Upper lobe of left lung (tissue), 6 donors: Measurements from ENCODE around the gene TFAP2A. TPM values are rescaled to one million over a fixed set of nuclear protein-coding genes. Genes with fewer than 3 reads are reported as not detected.

ENCODE experiments used
- ATAC-seq, 2 donors: fragments of 200-7000 bp; cut with Tn5 transposase; one replicate each; pipeline ENCODE4 v1.9.1; 2022; ENCODE audit warnings: mild to moderate bottlenecking in 2 of 2, moderate library complexity in 2 of 2; ENCODE audit not compliant: low FRiP score in 2 of 2
- DNase-seq, 2 donors: peaks; one replicate each; pipeline ENCODE4 v3.0.0-alpha.2; 2019 to 2020
- H3K27ac ChIP-seq, 4 donors: fragments of 200-600 bp; sonication (generic); one replicate each; pipeline ENCODE4 v1.5.1; 2016 to 2019
- H3K27me3 ChIP-seq, 4 donors: fragments of 200-600 bp; sonication (generic); one replicate each; pipeline ENCODE4 v1.5.1; 2017 to 2019
- H3K36me3 ChIP-seq, 4 donors: fragments of 200-600 bp; sonication (generic); one replicate each; pipeline ENCODE4 v1.5.1; 2016 to 2019
- H3K4me1 ChIP-seq, 4 donors: fragments of 200-600 bp; sonication (generic); one replicate each; pipeline ENCODE4 v1.5.1; 2018 to 2019
- H3K4me3 ChIP-seq, 4 donors: fragments of 200-600 bp; sonication (generic); one replicate each; pipeline ENCODE4 v1.5.1; 2017 to 2019; ENCODE audit warnings: mild to moderate bottlenecking in 2 of 4, moderate library complexity in 1 of 4
- H3K9me3 ChIP-seq, 4 donors: fragments of 200-600 bp; sonication (generic); one replicate each; pipeline ENCODE4 v1.5.1; 2018 to 2019
- CTCF ChIP-seq, 6 experiments: fragments of 450-650 bp in 4 of 6; fragments of 200-600 bp in 2 of 6; sonication (generic) in 2 of 6; IDR thresholded peaks; one replicate each; pipeline ENCODE4 v1.5.1; 2016 to 2019; ENCODE audit warnings: antibody characterized with exemption in 6 of 6
- EP300 ChIP-seq, 4 donors: sonication (generic); formaldehyde crosslinking; IDR thresholded peaks; one replicate each; pipeline ENCODE4 v1.5.1; 2017; ENCODE audit warnings: antibody characterized with exemption in 4 of 4, control low read depth in 2 of 4
- POLR2A ChIP-seq, 4 donors: fragments of 450-650 bp; IDR thresholded peaks; one replicate each; pipeline ENCODE4 v1.5.1; 2016 to 2017; ENCODE audit warnings: antibody characterized with exemption in 4 of 4, mild to moderate bottlenecking in 2 of 4
- POLR2AphosphoS5 ChIP-seq, 2 donors: sonication (generic); formaldehyde crosslinking; IDR thresholded peaks; one replicate each; pipeline ENCODE4 v1.5.1; 2017; ENCODE audit warnings: antibody characterized with exemption in 2 of 2
- WGBS, 2 donors: methylation state at CpG; one replicate each; pipeline ENCODE4 v1.1.5; 2017 to 2018; 5-methylcytosine and 5-hydroxymethylcytosine counted together
- total RNA-seq, 6 donors: library from RNA; depleted of rRNA in 4 of 6; stranded (reverse); fragments of >200 nt in 4 of 6; gene quantifications; one replicate each; pipeline versions ENCODE4 v1.1.0 to v1.2.1, GENCODE V29; 2016 to 2021
- donor health status: DM: no; HTN: no; CAD: no; lungs with moderate emphysema.
- donor health status: DM: no; HTN: yes; CAD: no; lungs with severe emphysema.

The TFAP2A gene
- 1 to 10 TPM in 4 of 6 donors, under 1 TPM in 1, not detected in 1; 0.69 to 7.8 (median 1.1) TPM for total RNA-seq

GRCh38 chr6:10414756-10415616 is at the start of gene TFAP2A:
Gene TFAP2A (minus strand): TSS chr6:10415074. CDS start chr6:10414991, 83 bp downstream.
- DNase-seq (no peak), ATAC-seq (no peak)
- Histone ChIP-seq H3K27ac (no peak within 1 kb of the TSS), H3K9me3 (no peaks in the 10 kb centered on the region), H3K4me1 (peaks cover 42 to 79% (median 46%) of the 10 kb centered on the region in 4 donors), H3K4me3 (peak within 1 kb of the TSS in 3 of 4 donors; percentile 4 to 82 (median 10)), H3K36me3 (no peaks in the 10 kb centered on the region), H3K27me3 (peaks cover 2 to 91% (median 62%) of the 10 kb centered on the region in 4 donors)
- 8 to 9% methylated on average over 43 to 58 of the region's 58 CpGs for whole genome bisulfite sequencing, 2 donors
- TF ChIP-seq POLR2A (IDR thresholded peaks at IDR 0.05) (no peak), POLR2AphosphoS5 (IDR thresholded peaks at IDR 0.05) (no peak), CTCF (IDR thresholded peaks at IDR 0.05) (no peak), EP300 (IDR thresholded peaks at IDR 0.05) (no peak)

- Histone ChIP-seq H3K27me3 (no peaks in the 10 kb centered on the region), H3K9me3 (no peaks in the 10 kb centered on the region), H3K36me3 (no peaks in the 10 kb centered on the region), H3K4me3 (no peak overlapping the region), H3K4me1 (no peaks in the 10 kb centered on the region), H3K27ac (no peak overlapping the region)
- TF ChIP-seq EP300 (IDR thresholded peaks at IDR 0.05) (no peak), POLR2AphosphoS5 (IDR thresholded peaks at IDR 0.05) (no peak), POLR2A (IDR thresholded peaks at IDR 0.05) (no peak)
- DNase-seq (no peak), ATAC-seq (no peak)
- 57 to 59% methylated on average over 16 of the region's 16 CpGs for WGBS, 2 donors
These were observed 48.9 kb upstream of the TFAP2A start for GRCh38 chr6:10463491-10464481.

- ATAC-seq (no peak), DNase-seq (no peak)
- no peaks in the 10 kb centered on the region for H3K4me1 ChIP-seq
- no peak overlapping the region for H3K27ac ChIP-seq
- TF ChIP-seq POLR2AphosphoS5 (IDR thresholded peaks at IDR 0.05) (no peak), CTCF (IDR thresholded peaks at IDR 0.05) (no peak), POLR2A (IDR thresholded peaks at IDR 0.05) (no peak), EP300 (IDR thresholded peaks at IDR 0.05) (no peak)
- no peak overlapping the region for H3K4me3 ChIP-seq
- 88 to 89% methylated on average over 12 of the region's 12 CpGs for WGBS, 2 donors
- no peaks in the 10 kb centered on the region for H3K9me3 ChIP-seq
- no peaks in the 10 kb centered on the region for H3K36me3 ChIP-seq
- no peaks in the 10 kb centered on the region for H3K27me3 ChIP-seq
These were observed 48.2 kb upstream of the TFAP2A start for GRCh38 chr6:10463040-10463439.

GRCh38 chr6:10461850-10462249 is 47.0 kb upstream of the TFAP2A start:
- TF ChIP-seq POLR2AphosphoS5 (IDR thresholded peaks at IDR 0.05), result no peak
- no peak for TF ChIP-seq POLR2A (IDR thresholded peaks at IDR 0.05)
- TF ChIP-seq EP300 (IDR thresholded peaks at IDR 0.05), result no peak
- no peak for TF ChIP-seq CTCF (IDR thresholded peaks at IDR 0.05)

GRCh38 chr6:10460096-10460495 is 45.2 kb upstream of the TFAP2A start:
- 62 to 63% methylated on average over 5 of the region's 5 CpGs for WGBS, 2 donors
- no peak for DNase-seq
- no peaks in the 10 kb centered on the region for H3K27me3 ChIP-seq
- H3K36me3 ChIP-seq, result no peaks in the 10 kb centered on the region
- no peak for TF ChIP-seq CTCF (IDR thresholded peaks at IDR 0.05)
- no peak for TF ChIP-seq POLR2AphosphoS5 (IDR thresholded peaks at IDR 0.05)
- no peak for TF ChIP-seq EP300 (IDR thresholded peaks at IDR 0.05)
- TF ChIP-seq POLR2A (IDR thresholded peaks at IDR 0.05), result no peak
- H3K4me3 ChIP-seq, result no peak overlapping the region
- H3K9me3 ChIP-seq, result no peaks in the 10 kb centered on the region
- H3K27ac ChIP-seq, result no peak overlapping the region
- H3K4me1 ChIP-seq, result no peaks in the 10 kb centered on the region
- no peak for ATAC-seq

More at GRCh38 chr6:10461850-10462249, 47.0 kb upstream of the TFAP2A start:
- Histone ChIP-seq H3K9me3 (no peaks in the 10 kb centered on the region), H3K4me3 (no peak overlapping the region), H3K4me1 (no peaks in the 10 kb centered on the region), H3K27ac (no peak overlapping the region), H3K36me3 (no peaks in the 10 kb centered on the region), H3K27me3 (no peaks in the 10 kb centered on the region)
- no peak for DNase-seq
- ATAC-seq, result no peak
- WGBS, 2 donors, result 43 to 69% methylated on average over 1 of the region's 1 CpG
